OCI-LY1 (cell line): ENCODE results near the gene LAMA4.

Source experiments
- H2AFZ ChIP-seq: fragments of 200-600 bp; sonication (generic), shearing (Covaris generic); 2 replicates; pipeline ENCODE4 v1.6.0; 2014; ENCODE audit warnings: antibody characterized with exemption, mild to moderate bottlenecking, low read length
- H3F3A ChIP-seq: fragments of 200-600 bp; sonication (generic), shearing (Covaris generic); 2 replicates; pipeline ENCODE4 v1.6.0; 2014; ENCODE audit warnings: mild to moderate bottlenecking, antibody characterized with exemption, low read length, moderate library complexity; ENCODE audit not compliant: insufficient read depth
- H3K27ac ChIP-seq: fragments of 200-600 bp; sonication (generic); 2 replicates; pipeline ENCODE4 v1.5.1; 2014; ENCODE audit warnings: low read length, mixed run types, mild to moderate bottlenecking, low read depth; ENCODE audit not compliant: poor library complexity, severe bottlenecking
- H3K27me3 ChIP-seq: fragments of 200-600 bp; sonication (generic); 2 replicates; pipeline ENCODE4 v1.6.0; 2014; ENCODE audit warnings: antibody characterized with exemption, mild to moderate bottlenecking, low read length, moderate library complexity; ENCODE audit not compliant: insufficient read depth
- H3K36me3 ChIP-seq: fragments of 200-600 bp; sonication (generic); 2 replicates; pipeline ENCODE4 v1.6.1; 2014; ENCODE audit warnings: mild to moderate bottlenecking, antibody characterized with exemption, low read length, moderate library complexity, mixed read lengths; ENCODE audit not compliant: insufficient read depth
- H3K4me1 ChIP-seq: fragments of 200-600 bp; sonication (generic); 2 replicates; pipeline ENCODE4 v1.5.1; 2014; ENCODE audit warnings: mild to moderate bottlenecking, low read length, moderate library complexity; ENCODE audit not compliant: insufficient read depth, severe bottlenecking
- H3K4me2 ChIP-seq: fragments of 200-600 bp; sonication (generic), shearing (Covaris generic); 2 replicates; pipeline ENCODE4 v1.6.1; 2014; ENCODE audit warnings: low read length
- H3K4me3 ChIP-seq: fragments of 200-600 bp; sonication (generic); 2 replicates; pipeline ENCODE4 v1.5.1; 2014; ENCODE audit warnings: low read length, low read depth, mild to moderate bottlenecking, mixed read lengths; ENCODE audit not compliant: poor library complexity, severe bottlenecking
- H3K79me2 ChIP-seq: fragments of 200-600 bp; shearing (Covaris generic); 2 replicates; pipeline ENCODE4 v1.6.1; 2016; ENCODE audit warnings: mixed run types, low read length, mixed read lengths; ENCODE audit not compliant: insufficient read depth
- H3K9ac ChIP-seq: fragments of 200-600 bp; sonication (generic), shearing (Covaris generic); 2 replicates; pipeline ENCODE4 v1.6.1; 2014; ENCODE audit warnings: mild to moderate bottlenecking, low read length, mixed read lengths
- H3K9me2 ChIP-seq: fragments of 200-600 bp; sonication (generic), shearing (Covaris generic); 2 replicates; pipeline ENCODE4 v1.6.1; 2014; ENCODE audit warnings: low read depth, mild to moderate bottlenecking, low read length, mixed read lengths
- H3K9me3 ChIP-seq: fragments of 200-600 bp; shearing (Covaris generic); 2 replicates; pipeline ENCODE4 v1.6.1; 2014; ENCODE audit warnings: low read length, mixed read lengths
- H4K20me1 ChIP-seq: fragments of 200-600 bp; sonication (generic), shearing (Covaris generic); 2 replicates; pipeline ENCODE4 v1.6.0; 2016; ENCODE audit warnings: mild to moderate bottlenecking, low read length; ENCODE audit not compliant: insufficient read depth
- CTCF ChIP-seq: fragments of 200-600 bp; sonication (generic), shearing (Covaris generic); IDR thresholded peaks from 2 replicates; pipeline ENCODE4 v1.5.1; 2017; ENCODE audit warnings: mild to moderate bottlenecking, antibody characterized with exemption, low read length, moderate library complexity, mixed read lengths
- EZH2 ChIP-seq: fragments of 200-600 bp; sonication (generic), shearing (Covaris generic); IDR thresholded peaks from 2 replicates; pipeline ENCODE4 v1.8.0; 2017; ENCODE audit warnings: borderline replicate concordance, mixed run types, mild to moderate bottlenecking, antibody characterized with exemption, low read length, moderate library complexity, mixed read lengths

Gene LAMA4

GRCh38 chr6:112249489-112249888 is 4.9 kb downstream of the LAMA4 start:
- H3K27ac ChIP-seq: no peak overlapping the region
- no peak overlapping the region for H2AFZ ChIP-seq
- no peaks in the 10 kb centered on the region for H3K9me3 ChIP-seq
- no peaks in the 10 kb centered on the region for H3K9me2 ChIP-seq
- no peaks in the 10 kb centered on the region for H3K4me1 ChIP-seq
- H3K9ac ChIP-seq: no peak overlapping the region
- H4K20me1 ChIP-seq: no peaks in the 10 kb centered on the region
- no peaks in the 10 kb centered on the region for H3K27me3 ChIP-seq
- no peak for TF ChIP-seq EZH2
- no peak for TF ChIP-seq CTCF
- H3F3A ChIP-seq: no peaks in the 10 kb centered on the region
- H3K4me3 ChIP-seq: no peak overlapping the region
- H3K4me2 ChIP-seq: no peak overlapping the region
- H3K36me3 ChIP-seq: no peaks in the 10 kb centered on the region
- no peaks in the 10 kb centered on the region for H3K79me2 ChIP-seq

DNA sequence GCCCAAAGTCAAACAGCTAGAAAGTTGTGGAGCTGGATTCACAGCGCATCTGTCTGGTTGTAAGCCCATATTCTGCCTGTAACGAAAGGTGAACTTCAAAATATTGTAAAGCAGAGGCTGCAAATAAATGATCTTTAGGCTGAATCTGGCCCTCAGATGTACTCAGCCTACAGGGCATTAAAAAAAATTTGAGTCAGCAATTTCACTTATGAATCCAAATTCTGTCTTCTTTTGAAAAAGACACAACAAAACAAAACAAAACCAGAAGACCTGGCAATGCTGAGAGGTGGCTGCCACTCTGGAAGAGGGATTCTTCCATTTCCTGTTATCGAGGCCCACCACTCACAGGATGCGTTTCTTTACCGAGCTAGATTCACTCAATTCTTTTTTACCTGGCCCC is 7.1 kb downstream of the LAMA4 start:
- Histone ChIP-seq H3F3A (no peaks in the 10 kb centered on the region), H3K27ac (no peak overlapping the region), H3K9me2 (no peaks in the 10 kb centered on the region), H4K20me1 (no peaks in the 10 kb centered on the region), H2AFZ (no peak overlapping the region), H3K4me2 (no peak overlapping the region), H3K4me3 (no peak overlapping the region), H3K27me3 (no peaks in the 10 kb centered on the region), H3K36me3 (no peaks in the 10 kb centered on the region), H3K9me3 (no peaks in the 10 kb centered on the region), H3K9ac (no peak overlapping the region), H3K79me2 (no peaks in the 10 kb centered on the region), H3K4me1 (no peaks in the 10 kb centered on the region)
- TF ChIP-seq CTCF: no peak
- no peak for TF ChIP-seq EZH2

GRCh38 chr6:112245511-112246203 is 8.7 kb downstream of the LAMA4 start:
- Histone ChIP-seq H3K9me2 (no peaks in the 10 kb centered on the region), H3K4me1 (no peaks in the 10 kb centered on the region), H2AFZ (no peak overlapping the region), H3K9ac (no peak overlapping the region), H3K4me2 (no peak overlapping the region), H3K27ac (no peak overlapping the region), H3K4me3 (no peak overlapping the region), H3K36me3 (no peaks in the 10 kb centered on the region), H3F3A (no peaks in the 10 kb centered on the region), H3K9me3 (no peaks in the 10 kb centered on the region), H3K27me3 (no peaks in the 10 kb centered on the region), H4K20me1 (no peaks in the 10 kb centered on the region), H3K79me2 (no peaks in the 10 kb centered on the region)
- TF ChIP-seq CTCF (no peak), EZH2 (no peak)
